GM12891 (cell line): ENCODE results near the gene DNAH7.

ENCODE experiments used
- POLR2A ChIP-seq: IDR thresholded peaks from 2 replicates; pipeline ENCODE4 v1.6.1; 2011; ENCODE audit warnings: low read depth, low read length, control low read depth
- POLR2AphosphoS5 ChIP-seq: IDR thresholded peaks from 2 replicates; pipeline ENCODE4 v1.6.1; 2011; ENCODE audit warnings: low read depth, low read length, control low read depth

DNA sequence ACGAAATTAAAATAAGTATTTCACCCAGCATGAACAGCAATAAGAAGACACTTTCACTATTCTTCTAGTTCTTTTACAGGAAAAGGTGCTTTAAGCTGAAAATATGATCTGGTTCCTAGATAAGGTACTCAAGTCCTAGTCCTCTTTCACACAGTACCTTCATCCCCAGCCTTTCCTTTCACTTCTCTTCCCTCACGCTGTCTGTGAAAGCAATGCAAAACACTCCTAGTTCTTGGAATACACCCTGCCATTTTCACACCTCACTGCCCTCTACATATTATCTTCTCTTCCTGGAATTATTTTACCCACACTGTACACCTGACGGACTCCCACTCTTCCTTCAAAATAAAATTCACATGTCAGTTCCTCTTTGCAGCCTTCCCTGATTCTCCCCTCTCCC lies 82.9 kb downstream of the DNAH7 start:
- TF ChIP-seq POLR2A (no peak), POLR2AphosphoS5 (no peak)
